GDM1 (cell line): ENCODE results near the gene GDF7.

ENCODE experiments used
- DNase-seq: peaks from one replicate; lab custom pipeline; 2025; lab: John Stamatoyannopoulos, UW

The GDF7 gene

GRCh38 chr2:20666304-20667150, at the start of gene GDF7:
Gene GDF7, plus strand, starts transcription at chr2:20667144. Its CDS starts 96 bp downstream, at chr2:20667240.
- no peak for DNase-seq

GRCh38 chr2:20617892-20618467, 49.0 kb upstream of the GDF7 start:
- DNase-seq = no peak

DNA sequence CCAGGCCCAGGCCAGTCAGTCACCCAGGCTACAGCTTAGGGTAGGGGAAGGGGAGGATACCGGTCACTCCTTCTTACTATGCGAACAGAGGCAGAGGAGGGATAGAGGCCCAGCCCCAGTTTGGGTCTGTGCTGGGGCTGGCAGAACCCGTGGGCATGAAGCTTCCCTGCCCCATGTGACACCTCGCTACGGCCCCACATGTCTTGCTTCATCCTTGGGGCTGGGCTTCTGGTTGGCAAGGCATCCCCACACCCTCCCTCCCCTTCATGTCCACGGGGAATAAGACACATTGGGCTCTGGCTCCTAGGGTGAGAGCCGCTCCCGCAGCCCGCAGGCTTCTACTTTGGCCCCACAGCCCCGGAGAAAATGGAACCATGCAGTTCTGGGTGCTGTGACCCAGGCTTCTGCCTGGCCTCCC, 48.5 kb upstream of the GDF7 start:
- DNase-seq = no peak

- DNase-seq = no peak
Measured at GRCh38 chr2:20618886-20619521, 47.9 kb upstream of the GDF7 start.

GRCh38 chr2:20619624-20620024, 47.3 kb upstream of the GDF7 start:
- DNase-seq = no peak

- no peak for DNase-seq
Measured at GRCh38 chr2:20620271-20620681, 46.7 kb upstream of the GDF7 start.

GRCh38 chr2:20620696-20621365, 46.1 kb upstream of the GDF7 start:
- no peak for DNase-seq

GRCh38 chr2:20621366-20622295, 45.3 kb upstream of the GDF7 start:
- DNase-seq = no peak

GRCh38 chr2:20622296-20622686, 44.7 kb upstream of the GDF7 start:
- no peak for DNase-seq

- DNase-seq = no peak
Measured at GRCh38 chr2:20622731-20623130, 44.2 kb upstream of the GDF7 start.

- DNase-seq = no peak
Measured at GRCh38 chr2:20623241-20623640, 43.7 kb upstream of the GDF7 start.

GRCh38 chr2:20623741-20624155, 43.2 kb upstream of the GDF7 start:
- DNase-seq = no peak

DNA sequence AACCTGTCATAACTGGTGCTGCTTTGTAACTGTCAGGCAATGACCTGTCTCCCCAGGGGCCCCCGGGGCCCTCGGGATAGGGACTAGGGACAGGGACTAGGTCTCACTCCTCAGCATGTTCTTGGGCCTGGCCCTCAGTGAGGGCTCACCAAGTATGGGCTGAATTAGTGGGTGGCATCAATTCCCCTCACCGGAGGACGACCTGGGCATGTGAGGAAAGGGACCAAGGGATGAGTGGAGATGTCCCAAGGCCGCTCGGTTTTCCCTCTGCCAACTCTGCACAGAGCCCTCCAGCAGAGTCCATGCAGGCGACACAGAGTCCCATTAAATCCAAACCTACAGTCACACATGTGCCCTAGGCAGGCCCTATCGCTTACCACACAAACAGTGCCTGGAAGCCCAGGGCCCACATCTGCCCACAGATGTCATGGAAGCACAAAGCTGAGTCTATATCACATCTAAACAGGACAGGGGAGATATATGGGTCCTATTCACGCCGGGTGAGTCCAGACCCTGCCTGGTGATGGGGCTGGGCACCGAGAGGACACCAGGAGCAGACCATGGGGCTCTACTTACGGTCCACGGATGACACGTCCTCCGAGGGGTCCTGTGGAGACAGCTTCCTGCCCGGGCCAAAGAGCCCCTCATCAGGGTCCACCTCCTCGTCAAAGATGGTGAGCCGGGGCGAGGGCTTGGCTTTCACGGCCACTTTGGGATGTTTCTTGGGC, 42.6 kb upstream of the GDF7 start:
- DNase-seq = no peak

- DNase-seq = no peak
Measured at GRCh38 chr2:20624884-20625485, 42.0 kb upstream of the GDF7 start.

- DNase-seq = no peak
Measured at GRCh38 chr2:20625491-20626391, 41.2 kb upstream of the GDF7 start.

DNA sequence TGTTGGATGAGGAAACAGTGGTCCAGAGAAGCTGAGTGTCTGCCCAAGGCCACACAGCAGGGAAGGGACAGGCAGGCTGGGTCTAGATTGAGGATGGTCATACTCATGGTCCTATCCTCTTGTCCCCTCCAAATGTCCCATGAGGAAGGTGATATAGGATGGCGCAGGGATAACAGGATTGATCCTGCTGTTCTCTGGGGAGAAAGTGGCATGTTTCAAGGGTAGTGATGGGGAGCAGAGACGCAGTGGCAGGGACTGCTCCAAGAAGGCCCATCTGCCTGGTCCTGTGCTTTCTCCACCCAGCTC, 40.6 kb upstream of the GDF7 start:
- no peak for DNase-seq

- DNase-seq = no peak
Measured at GRCh38 chr2:20626698-20627513, 40.0 kb upstream of the GDF7 start.

DNA sequence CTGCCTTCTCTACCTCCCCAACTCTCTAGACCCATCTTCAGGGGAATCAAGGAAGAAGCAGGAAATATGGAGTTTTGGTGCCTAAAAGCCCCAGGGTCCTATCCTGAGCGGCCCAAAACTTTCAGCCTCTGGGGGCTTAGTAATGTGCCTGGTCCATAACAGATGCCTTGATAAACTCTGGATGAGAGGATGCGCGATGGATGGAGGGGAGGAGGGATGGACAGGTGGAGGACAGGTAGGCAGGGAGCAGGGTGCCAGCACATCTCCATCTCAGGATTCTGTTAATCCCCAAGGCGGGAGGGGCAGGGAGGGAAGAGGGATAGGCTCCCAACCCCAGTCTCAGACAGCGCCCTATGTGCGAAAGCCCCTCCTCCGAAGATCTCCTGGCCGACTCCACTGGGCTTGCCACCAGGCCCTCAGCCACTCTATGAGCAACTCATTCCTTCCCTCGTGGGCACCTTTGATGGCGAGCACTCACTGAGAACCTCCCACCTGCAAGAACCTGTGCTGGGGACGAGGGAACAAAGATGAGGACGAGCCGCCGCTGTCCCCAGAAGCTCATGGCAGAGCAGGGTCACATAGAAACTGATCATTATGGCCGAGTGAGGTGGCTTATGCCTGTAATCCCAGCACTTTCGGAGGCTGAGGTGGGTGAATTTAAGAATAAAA, 39.1 kb upstream of the GDF7 start:
- DNase-seq = no peak
